Amniotic stem cell (primary cell): ENCODE results near the gene CAMK2G.

Experiments
- DNase-seq: peaks from one replicate; lab custom pipeline; 2025; lab: John Stamatoyannopoulos, UW

CAMK2G gene

DNA sequence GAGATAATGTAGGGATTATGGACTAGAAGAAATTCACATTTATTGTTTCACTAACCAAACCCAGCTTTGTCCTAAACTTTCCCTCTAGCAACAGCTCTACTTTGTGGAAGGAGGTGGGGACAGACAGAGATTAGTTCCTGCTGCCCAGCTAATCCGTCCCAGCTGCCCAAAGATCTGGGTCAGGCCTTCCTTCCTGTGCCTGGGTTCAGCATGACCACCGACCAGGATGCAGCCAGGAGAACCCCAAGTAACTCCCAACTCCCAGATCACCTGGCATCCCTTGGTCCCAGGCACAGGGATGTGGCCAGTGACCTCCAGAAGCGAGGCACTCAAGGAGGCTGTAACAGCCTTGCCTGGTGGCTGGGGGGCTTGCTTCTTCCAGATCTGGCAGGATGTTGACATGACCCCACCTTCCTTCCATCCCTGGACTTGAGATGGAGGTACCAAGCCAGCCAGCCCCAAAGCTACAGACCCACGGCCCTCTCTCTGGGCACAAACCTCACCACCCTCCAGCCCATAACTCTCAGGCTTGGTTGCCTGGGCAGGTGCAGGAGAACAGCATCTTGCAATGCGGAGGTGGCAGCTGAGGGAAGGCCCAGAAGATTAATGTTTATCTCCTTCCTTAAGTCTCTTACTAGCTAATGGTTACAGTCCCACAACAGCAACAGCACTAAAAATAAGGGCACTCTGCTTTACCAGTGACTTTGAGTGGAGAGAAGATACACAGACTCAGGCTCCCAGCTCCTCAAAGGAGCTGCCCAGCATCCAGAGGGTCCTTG lies 11.1 kb downstream of the CAMK2G start:
- DNase-seq, result no peak

DNA sequence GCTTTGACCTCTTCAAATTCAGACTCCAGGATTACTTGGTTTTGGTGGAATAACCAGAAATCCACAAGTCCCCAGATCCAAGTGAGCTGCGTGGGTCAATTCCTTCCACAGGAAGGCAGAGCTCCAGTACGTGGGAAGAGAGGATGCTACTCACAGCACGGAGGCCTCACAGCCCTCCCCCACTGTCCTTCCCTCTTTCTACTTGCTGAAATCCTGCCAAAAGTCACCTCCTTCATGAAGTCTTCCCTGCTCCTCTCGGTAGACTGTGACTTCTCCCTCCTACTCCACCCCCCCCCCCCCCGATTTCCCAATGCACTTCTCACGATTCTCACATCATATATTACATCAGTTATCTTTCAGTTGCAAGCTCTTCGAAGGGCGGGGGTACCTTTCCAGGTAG lies 12.3 kb downstream of the CAMK2G start:
- DNase-seq, result no peak

GRCh38 chr10:73859784-73860491 lies 14.4 kb downstream of the CAMK2G start:
- DNase-seq, result no peak

DNA sequence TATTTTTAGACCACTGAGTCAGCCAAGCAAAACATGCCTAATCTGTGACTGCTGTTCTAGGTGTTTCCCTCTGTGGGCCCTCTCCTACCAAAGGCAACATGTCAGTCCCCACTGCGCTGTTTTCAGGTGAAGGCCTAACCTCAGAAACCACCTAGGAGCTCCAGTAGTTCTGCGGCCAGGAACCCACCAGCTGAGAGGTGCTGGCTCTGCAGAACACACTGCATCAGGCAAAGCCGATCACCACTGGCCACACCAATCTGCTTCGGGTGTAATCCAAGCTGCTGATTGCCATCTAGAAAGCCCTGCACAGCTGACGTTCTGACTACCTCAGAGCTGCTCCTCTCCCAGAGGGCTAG lies 14.9 kb downstream of the CAMK2G start:
- DNase-seq, result no peak

DNA sequence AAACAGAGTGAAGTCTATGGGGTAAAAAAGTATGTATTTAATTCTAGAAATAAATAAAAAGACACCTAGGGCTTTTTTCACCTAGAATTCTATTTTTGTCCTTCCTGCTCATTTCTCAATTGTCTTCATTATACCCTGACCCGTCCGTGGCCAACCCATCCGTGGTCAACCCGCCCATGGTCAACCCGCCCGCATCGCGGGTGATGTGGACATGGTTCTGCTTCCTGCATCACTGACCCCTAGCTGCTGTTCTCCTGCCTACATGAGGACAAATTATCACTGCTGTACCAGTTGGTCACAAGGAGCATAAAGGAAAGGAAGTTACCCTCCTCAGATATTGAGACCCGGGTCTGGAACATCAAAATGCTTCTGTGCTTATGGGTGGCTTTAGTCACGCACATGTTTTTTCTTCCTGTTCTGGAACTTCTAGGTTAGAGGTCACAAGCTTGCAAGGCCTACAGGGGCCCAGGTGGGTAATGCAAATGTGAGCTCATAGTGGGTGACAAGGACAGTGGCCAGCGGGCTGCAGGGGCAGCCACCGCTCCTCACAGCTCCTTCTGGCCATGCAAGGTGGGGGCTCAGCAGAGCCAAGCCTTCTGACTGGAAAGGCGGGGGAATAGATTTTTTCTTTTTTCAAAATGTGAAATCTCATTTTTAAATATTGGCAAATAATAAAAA lies 15.5 kb downstream of the CAMK2G start:
- DNase-seq, result no peak

- no peak for DNase-seq
Observed at GRCh38 chr10:73858013-73858708, 16.2 kb downstream of the CAMK2G start.

GRCh38 chr10:73857446-73857845 lies 16.9 kb downstream of the CAMK2G start:
- no peak for DNase-seq

- no peak for DNase-seq
Observed at GRCh38 chr10:73856261-73856660, 18.1 kb downstream of the CAMK2G start.

DNA sequence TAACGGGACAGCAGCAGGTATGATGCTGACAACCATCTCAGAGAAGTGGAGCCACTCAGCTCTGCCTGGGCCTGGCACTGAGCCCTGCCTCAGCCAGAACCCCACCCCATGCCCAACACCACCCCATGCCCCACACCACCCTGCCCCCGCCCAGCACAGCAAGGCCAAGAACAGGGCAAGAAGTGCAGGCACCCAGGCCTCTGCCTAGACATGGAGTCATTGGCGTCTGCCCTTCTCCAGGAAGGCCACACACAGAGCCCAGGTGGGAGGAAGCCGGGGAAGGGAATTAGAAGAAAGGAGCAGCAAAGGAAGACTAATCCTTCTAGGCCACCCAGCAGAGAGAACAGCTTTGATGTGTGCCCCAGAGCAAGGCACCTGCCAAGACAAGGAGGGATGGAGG lies 18.9 kb downstream of the CAMK2G start:
- DNase-seq, result no peak

DNA sequence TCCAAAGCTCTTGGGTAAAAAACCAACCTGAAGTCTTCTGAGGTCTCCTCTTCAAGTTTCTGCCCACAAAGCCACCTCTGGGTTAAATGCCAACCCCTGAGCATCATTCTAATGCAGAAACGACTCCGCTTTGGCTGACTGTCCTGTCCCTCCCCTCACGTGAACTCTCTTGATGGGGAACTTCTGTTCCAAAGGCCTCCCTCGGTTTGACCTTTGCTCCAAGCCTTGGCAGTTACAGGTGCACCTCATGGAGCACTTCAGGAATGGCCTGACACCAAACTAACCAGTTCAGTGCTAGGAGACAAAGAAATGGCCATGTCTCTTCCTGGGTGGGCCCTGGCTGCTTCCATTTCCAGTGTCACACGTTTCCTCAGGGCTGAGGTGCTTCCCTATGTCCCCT lies 20.0 kb downstream of the CAMK2G start:
- DNase-seq, result no peak

- no peak for DNase-seq
Observed at GRCh38 chr10:73853196-73853595, 21.2 kb downstream of the CAMK2G start.

- DNase-seq, result peak; percentile 75
Observed at GRCh38 chr10:73850863-73851461, 23.4 kb downstream of the CAMK2G start.

DNA sequence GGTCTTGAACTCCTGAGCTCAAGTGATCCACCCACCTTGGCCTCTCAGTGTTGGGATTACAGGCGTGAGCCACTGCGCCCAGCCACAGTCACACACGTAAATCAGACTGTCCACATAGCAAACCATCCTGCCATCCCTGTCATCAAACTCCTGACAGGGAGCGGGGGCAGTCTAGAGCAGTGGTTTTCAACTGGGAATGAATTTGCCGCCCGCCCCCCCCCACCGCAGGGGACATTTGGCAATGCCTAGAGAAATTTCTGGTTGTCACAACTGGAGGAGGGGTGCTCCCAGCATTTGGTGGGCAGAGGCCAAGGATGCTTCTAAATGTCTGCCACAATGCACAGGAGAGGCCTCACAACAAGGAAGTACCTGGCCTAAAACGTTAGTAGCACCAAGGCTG lies 24.1 kb downstream of the CAMK2G start:
- no peak for DNase-seq

GRCh38 chr10:73848821-73849489 lies 25.4 kb downstream of the CAMK2G start:
- peak; percentile 54 for DNase-seq

- DNase-seq, result no peak
Observed at GRCh38 chr10:73847031-73847430, 27.3 kb downstream of the CAMK2G start.

DNA sequence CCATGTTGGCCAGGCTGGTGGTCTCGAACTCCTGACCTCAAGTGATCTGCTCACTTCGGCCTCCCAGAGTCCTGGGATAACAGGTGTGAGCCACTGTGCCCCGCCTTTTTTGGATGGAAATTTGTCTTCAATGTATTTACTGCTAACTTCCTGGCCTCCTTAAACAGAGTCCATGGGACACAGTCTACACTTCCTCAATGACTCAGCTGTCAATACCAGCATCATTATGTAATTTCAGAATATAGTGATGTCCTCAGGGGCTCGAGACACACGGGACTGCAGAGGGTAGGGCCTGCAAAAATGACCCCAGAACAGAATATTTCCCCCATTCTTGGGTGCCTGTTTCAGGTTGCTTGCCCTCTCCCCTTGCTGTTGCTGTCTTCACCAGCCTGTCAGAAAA lies 31.1 kb downstream of the CAMK2G start:
- DNase-seq, result no peak

GRCh38 chr10:73842349-73842748 lies 32.0 kb downstream of the CAMK2G start:
- no peak for DNase-seq

GRCh38 chr10:73841526-73842285 lies 32.6 kb downstream of the CAMK2G start:
- no peak for DNase-seq

DNA sequence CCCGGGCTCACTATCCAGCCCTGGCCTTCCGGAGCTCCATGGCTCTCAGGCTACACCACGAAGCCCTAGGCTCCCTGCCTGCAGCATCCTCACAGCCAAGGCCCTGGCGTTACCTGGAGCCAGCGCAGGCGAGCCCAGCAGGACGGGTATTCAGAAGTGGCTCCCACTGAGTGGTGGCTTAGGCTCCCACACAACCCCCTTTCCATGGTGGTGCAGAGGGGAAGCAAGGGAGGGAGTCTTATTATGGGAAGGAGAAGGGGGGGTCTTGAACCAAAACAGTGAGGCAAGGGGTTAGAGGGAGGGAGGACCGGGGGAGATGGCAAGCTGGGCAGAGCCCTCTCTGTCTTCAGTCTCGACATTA lies 33.3 kb downstream of the CAMK2G start:
- DNase-seq, result no peak

DNA sequence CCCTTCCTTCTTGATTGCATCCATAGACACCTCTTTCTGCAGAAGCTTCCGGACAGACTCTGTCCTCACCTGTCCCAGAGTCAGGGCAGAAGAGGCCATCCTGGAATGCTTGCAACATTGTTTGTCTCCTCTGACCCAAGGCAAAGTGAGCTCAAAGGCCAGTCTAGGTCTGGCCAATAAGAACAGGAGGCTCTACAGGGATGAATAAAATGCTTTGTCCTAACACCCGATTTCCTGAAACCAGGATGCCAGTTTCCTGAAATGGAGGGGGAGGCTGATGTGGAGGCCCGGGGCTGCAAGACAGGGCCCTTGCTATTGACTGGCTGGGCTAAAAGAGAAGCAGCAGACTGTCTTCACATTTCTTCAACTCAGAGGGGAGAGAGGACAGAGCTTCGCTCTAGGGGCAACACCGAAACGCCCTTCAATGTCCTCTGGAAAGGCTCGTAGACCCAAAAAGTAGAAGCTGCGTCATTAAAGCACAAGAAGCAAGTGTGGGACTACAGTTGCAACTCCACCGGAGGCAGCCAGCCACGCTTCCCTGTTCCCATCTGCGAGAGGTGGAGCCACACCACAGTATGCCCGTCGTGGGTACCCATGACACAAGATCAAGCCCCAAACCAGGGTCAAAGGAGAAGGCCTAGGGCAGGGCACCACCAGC lies 33.8 kb downstream of the CAMK2G start:
- no peak for DNase-seq
